Sigmoid colon (tissue), 4 donors: ENCODE measurements around the gene RBM39.

Experiments
- EP300 ChIP-seq, 4 donors: sonication (generic); formaldehyde crosslinking; IDR thresholded peaks; one replicate each; pipeline ENCODE4 v1.6.1; 2017; ENCODE audit warnings: antibody characterized with exemption in 4 of 4
- POLR2A ChIP-seq, 2 donors: fragments of 450-650 bp; IDR thresholded peaks; one replicate each; pipeline ENCODE4 v1.6.1; 2016; ENCODE audit warnings: antibody characterized with exemption in 2 of 2, mild to moderate bottlenecking in 2 of 2, moderate library complexity in 2 of 2

GRCh38 chr20:35695978-35696377 lies 46.1 kb downstream of the RBM39 start:
- no peak for TF ChIP-seq EP300 (IDR thresholded peaks at IDR 0.05)
- TF ChIP-seq POLR2A (IDR thresholded peaks at IDR 0.05): no peak
